DMS 273 (cell line): ENCODE results near the gene SLC9A2.

Source experiments
- DNase-seq: peaks from one replicate; lab custom pipeline; 2025; ENCODE audit not compliant: unreplicated experiment; lab: John Stamatoyannopoulos, UW

Gene SLC9A2

GRCh38 chr2:102672107-102672776 is 52.9 kb downstream of the SLC9A2 start:
- DNase-seq, result no peak

GRCh38 chr2:102674370-102674769 is 55.0 kb downstream of the SLC9A2 start:
- DNase-seq, result no peak

- DNase-seq, result no peak
Observed at GRCh38 chr2:102674836-102675235, 55.5 kb downstream of the SLC9A2 start.

- no peak for DNase-seq
Observed at GRCh38 chr2:102677244-102678215, 58.2 kb downstream of the SLC9A2 start.

GRCh38 chr2:102678442-102678841 is 59.1 kb downstream of the SLC9A2 start:
- no peak for DNase-seq

GRCh38 chr2:102686479-102687439 is 67.4 kb downstream of the SLC9A2 start:
- DNase-seq, result no peak

- DNase-seq, result no peak
Observed at GRCh38 chr2:102690012-102690411, 70.7 kb downstream of the SLC9A2 start.

DNA sequence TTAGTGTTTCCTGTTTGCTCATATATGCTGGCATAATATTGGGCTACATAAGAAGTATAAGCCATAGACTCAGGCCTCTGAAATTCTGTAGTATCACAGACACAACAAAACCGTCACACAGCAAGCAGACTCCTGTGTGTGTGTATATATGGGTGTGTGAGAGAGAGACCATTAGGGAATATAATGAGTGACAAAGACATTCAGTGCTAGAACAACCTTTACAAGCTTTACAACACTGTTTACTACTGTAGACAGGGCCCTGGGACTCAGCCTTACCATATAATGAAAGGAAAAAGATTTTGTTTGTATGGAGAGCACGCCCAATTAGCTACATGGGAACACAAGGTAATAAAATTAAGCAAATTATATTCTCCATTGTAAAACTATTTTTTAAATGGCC is 77.1 kb downstream of the SLC9A2 start:
- no peak for DNase-seq

DNA sequence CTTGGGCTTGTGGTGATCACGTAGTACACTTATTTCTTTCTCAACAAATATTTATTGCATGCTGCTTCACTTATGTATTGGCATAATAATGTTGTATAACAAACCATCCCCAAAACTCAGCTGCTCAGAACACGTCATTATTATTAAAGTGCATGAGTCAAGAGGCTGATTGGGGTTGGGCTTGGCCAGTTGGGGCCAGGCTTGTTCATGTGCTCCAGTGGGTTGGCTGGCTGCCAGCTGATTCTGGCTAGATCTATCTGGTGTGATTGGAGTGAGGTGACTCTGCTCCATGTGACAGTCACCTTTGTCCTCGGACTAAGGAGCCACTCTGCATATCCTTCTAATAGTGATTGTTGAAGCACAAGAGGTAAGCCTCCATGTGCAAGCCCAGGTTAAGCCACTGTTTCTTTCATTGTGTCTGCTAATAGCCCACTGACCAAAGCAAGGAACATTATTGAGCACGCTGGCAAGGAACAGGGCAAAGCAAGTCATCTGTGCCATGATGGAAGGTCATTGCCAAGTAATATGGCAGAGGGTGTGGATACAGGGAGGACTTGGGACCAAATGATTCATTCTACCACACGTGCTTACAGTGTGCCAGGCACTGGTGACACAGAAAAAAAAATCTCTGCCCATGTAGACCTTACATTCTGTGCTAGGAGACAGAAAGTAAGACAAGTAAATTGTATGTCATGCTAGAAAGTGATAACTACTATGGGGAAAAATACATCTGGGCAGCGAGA is 79.2 kb downstream of the SLC9A2 start:
- no peak for DNase-seq

DNA sequence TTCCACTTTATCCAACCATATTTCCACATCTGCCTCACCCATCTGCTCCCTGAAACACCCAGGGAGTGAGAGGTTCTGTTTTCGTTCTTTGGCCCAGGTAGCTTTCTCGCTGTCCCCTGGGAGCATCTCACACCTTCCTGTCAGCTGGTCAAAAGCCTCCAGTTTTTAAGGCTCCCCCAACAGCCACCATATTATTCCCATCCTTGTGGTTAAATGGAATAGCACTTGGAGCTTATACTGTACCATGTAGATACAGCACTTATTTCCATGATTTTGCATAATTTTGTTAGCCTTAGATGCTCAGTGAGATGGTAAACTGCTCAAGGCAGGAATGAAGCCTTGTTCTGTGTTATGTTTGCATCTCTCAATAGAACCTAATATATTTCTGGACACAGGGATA is 84.0 kb downstream of the SLC9A2 start:
- no peak for DNase-seq

DNA sequence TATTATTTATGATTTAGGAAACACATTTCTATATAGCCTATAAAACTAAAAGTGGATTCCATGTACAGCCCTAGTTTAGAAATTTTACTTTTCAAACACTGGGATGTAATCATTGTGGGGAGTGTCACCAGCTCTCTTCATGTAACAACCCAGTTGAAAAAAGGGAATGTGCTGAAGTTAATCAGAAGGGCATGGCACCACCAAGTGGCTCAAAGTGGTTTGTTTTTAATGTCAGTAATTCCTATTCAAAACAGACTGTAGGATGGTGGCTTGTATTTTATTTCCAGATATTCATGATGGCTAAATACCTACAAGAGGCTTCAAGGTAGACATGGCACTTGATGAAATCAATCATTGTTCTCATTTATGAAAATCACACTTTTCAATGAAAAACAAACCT is 84.4 kb downstream of the SLC9A2 start:
- peak; percentile 68 for DNase-seq

DNA sequence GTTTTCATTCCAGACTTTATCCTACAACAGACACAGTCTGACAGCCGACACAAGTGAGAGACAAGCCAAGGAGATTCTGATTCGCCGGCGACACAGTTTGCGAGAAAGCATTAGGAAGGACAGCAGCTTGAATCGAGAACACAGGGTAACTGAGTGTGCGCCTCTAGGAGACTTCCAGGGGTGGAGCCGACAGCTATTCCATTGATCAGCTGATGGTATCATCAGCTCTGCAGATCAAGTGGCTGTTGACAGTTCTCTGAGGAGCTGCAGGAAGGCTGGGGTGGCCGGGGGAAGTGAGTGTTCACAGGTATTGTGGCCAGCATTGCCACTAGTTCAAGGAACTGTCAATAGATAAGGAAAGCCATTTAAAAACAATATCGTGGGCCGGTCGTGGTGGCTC is 85.2 kb downstream of the SLC9A2 start:
- no peak for DNase-seq

DNA sequence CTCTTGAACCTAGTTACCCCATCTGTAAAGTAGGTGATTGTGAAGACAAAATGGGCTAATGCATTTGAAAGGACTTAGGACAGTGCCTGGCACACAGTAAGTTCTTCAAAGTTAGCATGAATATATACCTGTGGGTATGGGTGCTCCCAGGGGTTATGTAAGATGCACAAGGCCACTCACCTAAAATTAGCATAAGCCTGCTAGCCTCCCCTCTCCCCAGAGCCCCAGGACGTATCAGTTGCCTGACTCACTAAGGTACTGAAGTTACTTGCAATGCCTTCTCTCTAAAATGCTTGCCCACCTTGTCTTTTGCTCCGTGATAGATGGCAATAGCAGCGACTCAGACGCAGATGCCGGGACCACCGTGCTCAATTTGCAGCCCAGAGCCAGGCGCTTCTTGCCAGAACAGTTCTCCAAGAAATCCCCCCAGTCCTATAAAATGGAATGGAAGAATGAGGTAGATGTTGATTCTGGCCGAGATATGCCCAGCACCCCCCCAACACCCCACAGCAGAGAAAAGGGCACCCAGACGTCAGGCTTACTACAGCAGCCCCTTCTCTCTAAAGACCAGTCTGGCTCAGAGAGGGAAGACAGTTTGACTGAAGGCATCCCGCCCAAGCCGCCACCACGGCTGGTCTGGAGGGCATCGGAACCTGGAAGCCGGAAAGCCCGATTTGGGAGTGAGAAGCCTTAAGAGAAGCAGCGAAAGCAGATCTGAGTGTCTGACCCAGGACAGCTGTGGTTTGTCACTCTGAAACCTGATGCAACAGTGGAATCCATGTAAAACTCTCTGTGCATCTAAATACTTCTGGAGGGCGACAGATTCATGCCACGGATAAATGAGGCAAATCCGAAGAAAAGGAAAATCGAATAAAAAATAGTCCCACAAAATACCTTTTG is 88.7 kb downstream of the SLC9A2 start:
- DNase-seq, result no peak

DNA sequence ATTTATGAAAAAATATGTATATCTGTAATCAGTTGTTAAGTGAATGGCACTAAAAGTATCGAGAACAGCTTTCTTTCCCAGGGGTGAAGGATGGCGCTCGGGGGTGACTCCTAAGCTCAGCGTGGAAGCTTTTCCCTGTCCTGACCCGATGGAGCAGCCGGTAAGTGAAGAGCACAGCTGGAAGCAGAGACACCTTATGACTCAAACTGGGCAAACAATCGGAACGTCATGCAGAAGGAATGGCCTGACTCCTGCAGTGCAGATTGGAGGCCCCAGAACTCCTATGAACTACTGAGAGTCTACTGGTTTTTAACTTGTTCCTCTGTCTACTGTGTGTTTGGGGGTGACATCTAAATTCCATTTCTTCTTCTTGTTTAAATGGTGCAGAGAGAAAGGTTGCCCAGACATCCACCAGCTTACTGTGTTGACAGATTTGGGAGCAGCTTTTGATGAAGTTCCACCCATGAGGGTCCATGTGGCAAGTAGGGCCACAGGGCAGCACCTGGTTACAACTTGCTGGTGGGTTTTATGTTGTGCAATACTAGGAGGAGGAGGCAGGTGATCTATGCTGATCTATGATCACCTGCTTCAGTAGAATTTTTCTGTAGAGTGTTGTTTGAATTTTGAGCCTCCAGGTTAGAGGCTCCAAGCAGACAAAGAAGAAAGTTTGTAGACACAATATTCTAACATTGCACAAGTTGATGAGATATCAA is 89.7 kb downstream of the SLC9A2 start:
- peak; percentile 9 for DNase-seq

GRCh38 chr2:102717308-102718018 is 98.1 kb downstream of the SLC9A2 start:
- no peak for DNase-seq

DNA sequence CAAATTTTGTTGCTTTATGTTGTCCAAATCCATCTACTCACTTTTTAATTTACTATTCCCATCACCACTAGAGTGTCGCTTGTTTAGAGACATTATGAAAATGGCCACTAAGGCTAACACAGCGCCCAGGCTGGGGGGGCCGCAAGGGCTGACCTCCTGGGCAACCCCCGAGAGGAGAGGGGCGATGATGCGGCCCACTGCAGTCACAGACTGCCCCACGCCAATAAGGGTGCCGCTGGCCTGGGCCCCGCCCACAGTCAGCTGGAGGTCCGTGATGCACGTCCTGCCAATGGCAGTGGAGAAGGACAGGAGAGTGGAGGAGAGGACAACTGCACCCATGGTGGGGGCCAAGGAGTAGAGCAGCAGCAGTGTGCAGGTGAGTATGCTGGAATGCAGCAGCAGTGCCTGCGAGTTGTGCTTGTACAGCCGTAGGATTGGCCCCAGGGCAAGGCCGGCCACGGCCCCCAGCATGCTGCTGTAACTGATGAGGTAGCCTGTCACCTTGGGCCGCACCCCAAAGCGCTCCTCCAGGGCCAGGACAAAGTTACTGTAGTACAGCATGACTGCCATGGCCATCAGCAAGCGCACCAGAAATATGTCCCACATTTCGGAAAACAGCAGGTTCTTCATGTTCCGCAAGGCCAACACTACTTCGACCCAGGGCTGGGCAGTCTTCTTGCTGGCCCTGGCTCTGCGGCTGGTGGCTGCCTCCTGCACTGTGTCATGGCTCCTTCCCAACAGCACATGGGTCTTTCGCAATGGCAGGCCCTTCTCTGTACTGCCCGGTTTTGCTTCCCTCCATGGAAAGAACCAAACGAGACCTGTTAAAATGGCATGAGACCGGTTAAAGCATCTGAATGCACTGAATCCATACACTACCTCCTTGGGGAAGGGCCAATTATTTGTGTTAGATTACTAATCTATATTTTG is 99.3 kb downstream of the SLC9A2 start:
- no peak for DNase-seq

DNA sequence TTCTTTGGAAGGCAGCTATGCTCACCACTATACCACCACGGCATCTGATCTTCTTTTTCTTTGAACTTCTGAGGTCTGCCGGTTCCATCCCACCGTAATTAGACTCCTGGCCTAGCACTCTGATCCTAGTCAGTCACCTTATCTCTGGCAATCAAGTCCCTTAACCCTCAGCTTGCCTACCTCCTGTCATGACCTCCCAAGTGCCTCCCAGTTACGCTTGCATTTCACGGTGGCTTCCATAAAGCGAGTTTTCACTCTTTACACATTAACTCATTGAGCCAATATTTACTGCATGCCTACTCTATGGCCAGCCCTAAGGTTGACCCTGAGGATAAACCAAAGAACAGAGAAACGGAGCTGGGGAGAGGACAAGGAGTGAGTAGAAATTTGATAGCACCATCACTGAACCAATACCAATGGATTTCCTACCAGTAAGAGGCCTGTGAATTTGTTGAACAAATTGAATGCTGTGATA is 104.7 kb downstream of the SLC9A2 start:
- DNase-seq, result no peak
